Caki2 (cell line): ENCODE measurements around the gene ZNF385D. TPM values are rescaled to one million over a fixed set of nuclear protein-coding genes. Genes with fewer than 3 reads are reported as not detected.

ENCODE experiments used
- DNase-seq: peaks from one replicate; pipeline ENCODE4 v3.0.0-alpha.2; 2015; ENCODE audit warnings: low read depth
- in situ Hi-C: cut with HindIII; loops from 2 replicates; pipeline ENCODE4 v1.10.0; 2016; ENCODE audit warnings: low sequenced_read_pairs, low pct_unique_long_range_greater_than_20kb, mixed read lengths
- total RNA-seq: library from RNA; depleted of rRNA; stranded (reverse); fragments of >200 nt; shearing (Covaris generic); gene quantifications from 2 replicates; pipeline ENCODE4 v1.2.3, GENCODE V29; 2014; ENCODE audit warnings: low replicate concordance

The ZNF385D gene
- total RNA-seq, 1 experiment from 2014 or later: 2.1 TPM

DNA sequence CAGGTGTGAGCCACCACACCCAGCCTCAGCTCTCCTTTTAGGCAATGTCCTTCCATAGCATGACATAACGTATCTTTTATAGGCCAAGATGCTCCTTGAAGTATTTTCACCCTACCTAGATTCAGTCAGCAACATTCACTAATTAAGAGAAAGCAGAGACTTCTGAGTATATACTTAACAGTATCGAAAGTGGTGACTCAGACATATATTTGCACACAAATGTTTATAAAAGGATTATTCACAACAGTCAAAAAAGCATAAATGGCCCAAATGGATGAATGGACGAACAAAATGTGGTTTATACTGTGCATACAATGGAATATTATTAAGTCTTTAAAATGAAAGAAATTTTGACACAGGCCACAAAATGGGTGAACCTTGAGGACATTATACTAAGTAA is 108.6 kb downstream of the ZNF385D start:
- DNase-seq: no peak
- in situ Hi-C loops: no loop called here

GRCh38 chr3:21641959-21642358 is 109.1 kb downstream of the ZNF385D start:
- no peak for DNase-seq
- in situ Hi-C loops: no loop called here

DNA sequence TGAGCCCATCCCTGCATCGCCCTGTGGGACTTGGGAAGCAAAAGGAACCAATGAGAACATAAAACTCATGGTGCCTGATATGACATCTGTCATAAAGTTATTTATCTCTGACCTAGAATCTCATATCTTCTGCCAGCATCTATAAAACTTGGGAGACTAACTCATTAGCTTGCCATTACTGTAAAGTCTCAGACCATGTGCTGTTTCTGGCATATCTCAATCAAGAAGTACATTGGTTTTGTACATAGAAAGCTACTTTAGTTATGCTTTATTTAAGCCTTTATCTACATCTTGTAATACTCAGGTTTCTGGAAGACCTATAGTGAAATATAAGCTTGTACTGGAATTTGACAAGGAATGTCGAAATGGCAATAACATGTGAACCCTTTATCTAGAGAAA is 112.5 kb downstream of the ZNF385D start:
- no peak for DNase-seq
- in situ Hi-C loops: no loop called here

DNA sequence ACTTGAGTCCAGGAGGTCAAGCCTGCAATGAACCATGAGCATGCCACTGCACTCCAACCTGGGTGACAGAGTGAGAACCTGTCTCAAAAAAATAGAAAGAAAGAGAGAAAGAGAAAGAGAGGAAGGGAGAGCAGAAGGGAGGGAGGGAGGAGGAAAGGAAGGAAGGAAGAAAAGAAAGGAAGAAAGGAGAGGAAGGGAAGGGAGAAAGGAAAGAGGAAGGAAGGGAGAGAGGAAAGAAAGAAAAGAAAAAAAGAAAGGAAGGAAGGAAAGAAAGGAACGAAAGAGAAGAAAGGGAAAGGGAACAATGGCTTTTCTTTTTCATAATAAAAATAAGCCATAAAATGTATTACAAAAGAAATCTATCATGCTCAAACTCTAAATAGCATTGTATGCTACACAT is 116.9 kb downstream of the ZNF385D start:
- no peak for DNase-seq
- in situ Hi-C loops: no loop called here

GRCh38 chr3:21624524-21624923 is 126.5 kb downstream of the ZNF385D start:
- in situ Hi-C loops: no loop called here
- DNase-seq: no peak

- DNase-seq: peak; percentile 78
- in situ Hi-C loops: no loop called here
These were observed 129.8 kb downstream of the ZNF385D start for GRCh38 chr3:21621181-21621651.

- in situ Hi-C loops: no loop called here
- peak; percentile 71 for DNase-seq
These were observed 130.4 kb downstream of the ZNF385D start for GRCh38 chr3:21620511-21621155.

- in situ Hi-C loops: no loop called here
- DNase-seq: no peak
These were observed 132.3 kb downstream of the ZNF385D start for GRCh38 chr3:21618695-21619094.

- no peak for DNase-seq
- in situ Hi-C loops: no loop called here
These were observed 137.5 kb downstream of the ZNF385D start for GRCh38 chr3:21613372-21614070.

DNA sequence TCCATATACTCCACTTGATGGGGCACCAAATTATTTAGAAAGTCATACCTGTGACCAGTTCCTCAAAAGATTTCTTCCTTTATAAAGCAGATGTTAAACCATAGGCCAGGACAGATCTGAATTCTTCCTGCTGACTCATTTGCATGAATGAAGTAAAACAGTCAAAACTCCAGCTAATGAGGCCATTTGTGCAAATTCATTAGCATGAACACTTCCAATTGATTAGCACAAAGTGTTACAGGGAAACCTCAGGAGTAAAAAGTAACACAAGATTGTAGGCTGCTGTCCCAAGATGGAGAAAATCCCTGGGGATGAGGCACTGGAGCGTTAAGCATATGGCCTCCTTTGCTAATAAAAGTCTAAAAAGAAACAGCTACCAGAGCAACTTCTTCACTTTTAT is 149.8 kb downstream of the ZNF385D start:
- in situ Hi-C loops: no loop called here
- DNase-seq: no peak

GRCh38 chr3:21599890-21600289 is 151.1 kb downstream of the ZNF385D start:
- DNase-seq: no peak
- in situ Hi-C loops: no loop called here

DNA sequence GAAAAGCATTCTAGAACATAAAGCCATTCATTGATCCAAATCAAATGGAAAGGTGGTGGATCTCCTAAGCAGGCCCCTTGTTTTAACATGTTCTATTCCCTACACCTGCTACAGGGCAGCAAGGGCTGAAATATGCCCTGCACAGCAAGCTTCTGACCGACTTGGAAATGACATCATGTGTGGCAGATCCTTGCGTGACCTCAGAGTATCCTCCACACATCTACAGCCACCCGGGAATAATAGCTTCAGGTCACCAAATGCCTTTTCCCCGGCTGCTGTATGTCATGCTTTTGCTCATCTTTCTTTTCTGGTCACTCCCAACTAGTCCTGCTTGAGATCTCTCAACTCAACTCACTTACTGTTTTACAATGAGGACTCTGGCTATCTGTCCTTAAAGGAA is 158.2 kb downstream of the ZNF385D start:
- in situ Hi-C loops: no loop called here

GRCh38 chr3:21587894-21588293 is 163.1 kb downstream of the ZNF385D start:
- no peak for DNase-seq
- in situ Hi-C loops: no loop called here

More for the DNA sequence above, 158.2 kb downstream of the ZNF385D start:
- no peak for DNase-seq

- DNase-seq: no peak
- in situ Hi-C loops: no loop called here
These were observed 165.7 kb downstream of the ZNF385D start for GRCh38 chr3:21585216-21585740.

GRCh38 chr3:21573291-21573690 is 177.7 kb downstream of the ZNF385D start:
- in situ Hi-C loops: no loop called here
- DNase-seq: peak; percentile 2

DNA sequence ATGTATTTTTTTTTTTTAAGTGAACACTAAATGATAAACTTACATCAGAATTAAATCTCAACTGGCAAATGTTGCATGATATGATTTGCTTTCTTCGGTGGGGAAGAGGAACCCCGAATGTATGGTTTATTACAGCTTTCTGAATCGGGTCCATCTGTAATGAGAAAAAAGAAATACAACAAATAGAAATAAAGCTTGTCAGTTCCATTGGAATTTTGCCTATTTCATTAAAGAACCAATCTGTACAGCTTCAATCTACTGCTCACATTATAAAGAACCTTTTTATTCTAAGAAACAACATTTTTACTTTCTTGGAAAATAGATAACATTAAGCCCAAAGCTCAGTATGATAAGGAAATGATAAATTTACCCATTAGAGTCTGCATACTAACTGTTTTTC is 186.5 kb downstream of the ZNF385D start:
- in situ Hi-C loops: no loop called here

GRCh38 chr3:21562243-21562642 is 188.8 kb downstream of the ZNF385D start:
- no peak for DNase-seq
- in situ Hi-C loops: no loop called here

More for the DNA sequence above, 186.5 kb downstream of the ZNF385D start:
- DNase-seq: no peak

- in situ Hi-C loops: no loop called here
- DNase-seq: no peak
These were observed 189.5 kb downstream of the ZNF385D start for GRCh38 chr3:21561472-21561871.

GRCh38 chr3:21551019-21551418 is 200.0 kb downstream of the ZNF385D start:
- in situ Hi-C loops: no loop called here
- DNase-seq: peak; percentile 2

DNA sequence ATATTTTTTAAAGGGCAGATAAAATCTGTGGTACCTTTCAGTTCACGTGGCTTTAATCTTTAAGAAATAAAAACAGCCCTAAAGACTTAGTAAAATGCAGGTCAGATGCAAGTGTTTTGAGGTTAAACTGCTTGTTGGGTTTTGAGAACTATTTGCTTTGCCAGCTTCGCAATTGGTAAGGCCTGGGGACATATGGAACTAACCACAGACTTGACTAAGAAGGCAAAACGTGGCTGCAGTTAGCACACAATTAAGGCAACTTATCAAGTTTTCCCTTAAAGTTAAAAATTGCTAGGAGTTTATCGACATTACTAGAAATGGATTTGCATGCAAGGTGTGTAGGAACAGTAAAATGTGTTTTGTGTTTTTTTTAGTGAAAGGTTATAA is 206.9 kb downstream of the ZNF385D start:
- in situ Hi-C loops: no loop called here
- DNase-seq: no peak
